Pericardium fibroblast (primary cell): ENCODE data around the gene LIN28B. TPM values are rescaled to one million over a fixed set of nuclear protein-coding genes. Genes with fewer than 3 reads are reported as not detected.

Experiments used
- total RNA-seq: library from RNA; depleted of rRNA; stranded (reverse); fragments of >200 nt; gene quantifications from 2 replicates; pipeline ENCODE4 v1.2.3, GENCODE V29; 2015

Gene LIN28B
- not detected in 2 replicates for total RNA-seq

GRCh38 chr6:104956731-104957294 is at the start of gene LIN28B:
TSS of gene LIN28B (plus strand) at chr6:104957107. CDS start at chr6:104957251, 144 bp downstream.

Other genes starting within 250 kb of the LIN28B start
- gene HACE1, start 97.2 kb upstream of the LIN28B start, total RNA-seq, result 8.1 and 9.1 TPM in 2 replicates
- gene POPDC3, start 222.9 kb downstream of the LIN28B start, total RNA-seq, result 2.7 and 26.6 TPM in 2 replicates